Neural crest cell (in vitro differentiated cells): ENCODE measurements around the gene HECW1. TPM values are rescaled to one million over a fixed set of nuclear protein-coding genes. Genes with fewer than 3 reads are reported as not detected.
A peak's percentile ranks its signal among the peaks of the same experiment; 100 is the strongest.

Source experiments
- DNase-seq: peaks from one replicate; pipeline ENCODE4 v3.0.0; 2021; ENCODE audit warnings: low read depth, mixed read lengths, low spot score
- H3K27ac Mint-ChIP-seq: one replicate; pipeline ENCODE4 v1.8.0; 2021; ENCODE audit warnings: mild to moderate bottlenecking, mixed read lengths; ENCODE audit not compliant: unreplicated experiment
- H3K27me3 Mint-ChIP-seq: 2 replicates; pipeline ENCODE4 v1.8.0; 2021; ENCODE audit warnings: low read depth, mild to moderate bottlenecking, mixed read lengths
- H3K36me3 Mint-ChIP-seq: 2 replicates; pipeline ENCODE4 v1.8.0; 2021; ENCODE audit warnings: low read depth, mild to moderate bottlenecking, mixed read lengths
- H3K4me1 Mint-ChIP-seq: 2 replicates; pipeline ENCODE4 v1.8.0; 2021; ENCODE audit warnings: mixed read lengths
- H3K4me3 Mint-ChIP-seq: one replicate; pipeline ENCODE4 v1.8.0; 2021; ENCODE audit warnings: mild to moderate bottlenecking, mixed read lengths
- H3K9me3 Mint-ChIP-seq: 2 replicates; pipeline ENCODE4 v1.8.0; 2021; ENCODE audit warnings: mixed read lengths
- CTCF ChIP-seq: fragments of 200-600 bp; sonication (generic); conservative IDR thresholded peaks from 2 replicates; pipeline ENCODE4 v1.5.0; 2021; ENCODE audit warnings: antibody characterized with exemption, mild to moderate bottlenecking
- total RNA-seq: library from RNA; stranded (reverse); gene quantifications from 2 replicates; pipeline ENCODE4 v1.2.1, GENCODE V29; 2021

Gene HECW1
- total RNA-seq, 1 donor from 2014 or later, result 3.6 TPM

GRCh38 chr7:43302211-43302711 lies 189.8 kb downstream of the HECW1 start:
- TF ChIP-seq CTCF, result no peak
- H3K9me3 Mint-ChIP-seq, result no peaks in the 10 kb centered on the region
- H3K27ac Mint-ChIP-seq, result peak overlapping the region; percentile 31
- peaks cover 40% of the 10 kb centered on the region for H3K4me1 Mint-ChIP-seq
- no peak for DNase-seq
- H3K36me3 Mint-ChIP-seq, result no peaks in the 10 kb centered on the region
- no peak overlapping the region for H3K4me3 Mint-ChIP-seq
- no peaks in the 10 kb centered on the region for H3K27me3 Mint-ChIP-seq

- H3K9me3 Mint-ChIP-seq, result no peaks in the 10 kb centered on the region
- peaks cover 41% of the 10 kb centered on the region for H3K4me1 Mint-ChIP-seq
- H3K27ac Mint-ChIP-seq, result no peak overlapping the region
- TF ChIP-seq CTCF, result no peak
- no peaks in the 10 kb centered on the region for H3K27me3 Mint-ChIP-seq
- H3K4me3 Mint-ChIP-seq, result no peak overlapping the region
- H3K36me3 Mint-ChIP-seq, result no peaks in the 10 kb centered on the region
- no peak for DNase-seq
These were observed 190.5 kb downstream of the HECW1 start for GRCh38 chr7:43302773-43303460.

- H3K27me3 Mint-ChIP-seq, result no peaks in the 10 kb centered on the region
- no peak overlapping the region for H3K4me3 Mint-ChIP-seq
- DNase-seq, result no peak
- H3K9me3 Mint-ChIP-seq, result no peaks in the 10 kb centered on the region
- TF ChIP-seq CTCF, result no peak
- H3K4me1 Mint-ChIP-seq, result peaks cover 42% of the 10 kb centered on the region
- H3K36me3 Mint-ChIP-seq, result no peaks in the 10 kb centered on the region
- no peak overlapping the region for H3K27ac Mint-ChIP-seq
These were observed 191.3 kb downstream of the HECW1 start for GRCh38 chr7:43303740-43304241.

GRCh38 chr7:43306404-43306803 lies 194.0 kb downstream of the HECW1 start:
- no peak for DNase-seq
- Mint-ChIP-seq H3K4me1 (peaks cover 52% of the 10 kb centered on the region), H3K4me3 (no peak overlapping the region), H3K9me3 (no peaks in the 10 kb centered on the region), H3K27ac (no peak overlapping the region), H3K27me3 (no peaks in the 10 kb centered on the region), H3K36me3 (no peaks in the 10 kb centered on the region)
- no peak for TF ChIP-seq CTCF

GRCh38 chr7:43307522-43307921 lies 195.1 kb downstream of the HECW1 start:
- Mint-ChIP-seq H3K36me3 (no peaks in the 10 kb centered on the region), H3K4me3 (no peak overlapping the region), H3K27ac (no peak overlapping the region), H3K27me3 (no peaks in the 10 kb centered on the region), H3K9me3 (no peaks in the 10 kb centered on the region), H3K4me1 (peaks cover 52% of the 10 kb centered on the region)
- no peak for DNase-seq
- TF ChIP-seq CTCF, result no peak
